Activated T-helper 17 cell treated with anti-CD3 and anti-CD28 coated beads, Interleukin-2, amount 50 U/mL, for 72 hours (primary cell): ENCODE measurements around the gene CRYGN. TPM values are rescaled to one million over a fixed set of nuclear protein-coding genes. Genes with fewer than 3 reads are reported as not detected.

ENCODE experiments used
- ATAC-seq: fragments of 150-1000 bp; cut with Tn5 transposase; replicated peaks from 2 replicates; pipeline ENCODE4 v1.10.0; 2021; ENCODE audit warnings: mild to moderate bottlenecking, moderate library complexity
- H3K27ac Mint-ChIP-seq: one replicate; pipeline ENCODE4 v1.8.0; 2022; ENCODE audit warnings: mixed read lengths
- H3K27me3 Mint-ChIP-seq: one replicate; pipeline ENCODE4 v1.8.0; 2022; ENCODE audit warnings: mixed read lengths
- H3K36me3 Mint-ChIP-seq: one replicate; pipeline ENCODE4 v1.8.0; 2022; ENCODE audit warnings: low read depth, mild to moderate bottlenecking, mixed read lengths
- H3K4me1 Mint-ChIP-seq: one replicate; pipeline ENCODE4 v1.8.0; 2022; ENCODE audit warnings: mixed read lengths
- H3K4me3 Mint-ChIP-seq: one replicate; pipeline ENCODE4 v1.8.0; 2022; ENCODE audit warnings: mild to moderate bottlenecking, mixed read lengths
- H3K9me3 Mint-ChIP-seq: one replicate; pipeline ENCODE4 v1.8.0; 2022; ENCODE audit warnings: mixed read lengths
- total RNA-seq, 2 donors: library from RNA; stranded (reverse); gene quantifications; one replicate each; pipeline ENCODE4 v1.2.3, GENCODE V29; 2022

The CRYGN gene
- total RNA-seq, 2 donors from 2014 or later: not detected

GRCh38 chr7:151392426-151392825 lies 47.5 kb downstream of the CRYGN start:
- no peak for ATAC-seq
- Mint-ChIP-seq H3K4me1 (peaks cover 3% of the 10 kb centered on the region), H3K27me3 (no peaks in the 10 kb centered on the region), H3K4me3 (no peak overlapping the region), H3K36me3 (no peaks in the 10 kb centered on the region), H3K9me3 (no peaks in the 10 kb centered on the region), H3K27ac (no peak overlapping the region)

GRCh38 chr7:151392002-151392401 lies 47.9 kb downstream of the CRYGN start:
- peaks cover 3% of the 10 kb centered on the region for H3K4me1 Mint-ChIP-seq
- no peaks in the 10 kb centered on the region for H3K9me3 Mint-ChIP-seq
- no peaks in the 10 kb centered on the region for H3K36me3 Mint-ChIP-seq
- H3K4me3 Mint-ChIP-seq: no peak overlapping the region
- H3K27me3 Mint-ChIP-seq: no peaks in the 10 kb centered on the region
- no peak overlapping the region for H3K27ac Mint-ChIP-seq
- no peak for ATAC-seq

GRCh38 chr7:151391358-151391730 lies 48.6 kb downstream of the CRYGN start:
- ATAC-seq: no peak
- Mint-ChIP-seq H3K27me3 (no peaks in the 10 kb centered on the region), H3K4me3 (no peak overlapping the region), H3K36me3 (no peaks in the 10 kb centered on the region), H3K9me3 (no peaks in the 10 kb centered on the region), H3K4me1 (peaks cover 3% of the 10 kb centered on the region), H3K27ac (no peak overlapping the region)

GRCh38 chr7:151390598-151391357 lies 49.2 kb downstream of the CRYGN start:
- no peak for ATAC-seq
- Mint-ChIP-seq H3K27ac (no peak overlapping the region), H3K27me3 (no peaks in the 10 kb centered on the region), H3K9me3 (no peaks in the 10 kb centered on the region), H3K36me3 (no peaks in the 10 kb centered on the region), H3K4me3 (no peak overlapping the region), H3K4me1 (peaks cover 3% of the 10 kb centered on the region)

- no peaks in the 10 kb centered on the region for H3K9me3 Mint-ChIP-seq
- H3K36me3 Mint-ChIP-seq: no peaks in the 10 kb centered on the region
- H3K27me3 Mint-ChIP-seq: no peaks in the 10 kb centered on the region
Measured at GRCh38 chr7:151389768-151390597, 50.0 kb downstream of the CRYGN start.

DNA sequence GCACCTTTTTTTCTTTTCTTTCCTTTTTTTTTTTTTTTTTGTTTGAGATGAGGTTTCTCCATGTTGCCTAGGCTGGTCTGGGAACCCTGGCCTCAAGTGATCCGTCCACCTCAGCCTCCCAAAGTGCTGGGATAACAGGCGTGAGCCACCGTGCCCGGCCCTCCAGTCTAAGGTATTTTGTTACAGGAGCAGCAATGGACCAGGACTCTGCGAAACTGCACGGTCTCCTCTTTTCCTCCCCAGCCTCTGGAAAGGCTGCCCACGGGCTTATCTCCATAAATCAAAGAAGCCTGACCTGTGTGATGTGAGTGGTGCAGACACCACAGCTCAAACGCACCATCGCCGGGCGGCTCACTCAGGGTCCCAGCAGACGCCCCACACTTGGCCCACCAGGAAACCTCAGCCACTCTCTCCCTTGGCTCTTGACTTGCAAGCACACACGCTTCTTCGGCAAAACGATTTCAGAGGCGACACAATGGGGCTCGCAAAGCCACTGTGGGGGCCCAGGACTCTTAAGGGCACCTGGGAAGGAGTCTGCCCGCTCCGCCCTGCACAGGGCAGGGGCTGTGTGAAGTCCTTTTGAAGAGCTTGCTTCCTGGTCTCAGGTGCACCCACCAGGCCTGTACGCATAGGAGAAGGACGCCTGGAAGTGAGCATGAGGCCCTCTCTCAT lies 50.7 kb downstream of the CRYGN start:
- no peak overlapping the region for H3K27ac Mint-ChIP-seq
- no peaks in the 10 kb centered on the region for H3K9me3 Mint-ChIP-seq
- no peaks in the 10 kb centered on the region for H3K27me3 Mint-ChIP-seq
- H3K36me3 Mint-ChIP-seq: no peaks in the 10 kb centered on the region
- ATAC-seq: no peak
- no peak overlapping the region for H3K4me3 Mint-ChIP-seq
- peaks cover 3% of the 10 kb centered on the region for H3K4me1 Mint-ChIP-seq

More at GRCh38 chr7:151389768-151390597, 50.0 kb downstream of the CRYGN start:
- Mint-ChIP-seq H3K4me3 (no peak overlapping the region), H3K4me1 (peaks cover 3% of the 10 kb centered on the region), H3K27ac (no peak overlapping the region)
- ATAC-seq: no peak

DNA sequence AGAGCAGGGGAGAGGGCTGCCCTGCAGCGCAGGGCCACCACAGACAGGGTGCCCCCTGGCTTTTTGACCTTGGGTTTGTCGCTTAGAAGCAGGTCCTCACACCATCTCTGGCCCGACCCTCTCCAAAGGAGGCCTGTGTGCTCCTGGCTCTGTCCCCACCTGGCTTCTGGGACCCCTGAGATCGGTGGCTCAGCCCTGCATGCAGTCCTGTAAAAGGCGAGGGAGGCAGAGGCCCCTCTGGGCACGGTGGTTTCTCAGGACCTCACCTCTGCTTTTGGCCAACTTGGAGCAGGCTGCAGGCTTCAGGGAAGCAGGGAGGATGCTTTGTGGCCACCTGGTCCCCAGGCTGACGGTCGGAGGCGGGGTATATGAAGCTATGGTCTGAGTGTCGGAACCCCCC lies 51.5 kb downstream of the CRYGN start:
- no peaks in the 10 kb centered on the region for H3K27me3 Mint-ChIP-seq
- H3K27ac Mint-ChIP-seq: no peak overlapping the region
- no peaks in the 10 kb centered on the region for H3K36me3 Mint-ChIP-seq
- ATAC-seq: no peak
- H3K4me3 Mint-ChIP-seq: no peak overlapping the region
- H3K9me3 Mint-ChIP-seq: no peaks in the 10 kb centered on the region
- H3K4me1 Mint-ChIP-seq: peaks cover 3% of the 10 kb centered on the region

DNA sequence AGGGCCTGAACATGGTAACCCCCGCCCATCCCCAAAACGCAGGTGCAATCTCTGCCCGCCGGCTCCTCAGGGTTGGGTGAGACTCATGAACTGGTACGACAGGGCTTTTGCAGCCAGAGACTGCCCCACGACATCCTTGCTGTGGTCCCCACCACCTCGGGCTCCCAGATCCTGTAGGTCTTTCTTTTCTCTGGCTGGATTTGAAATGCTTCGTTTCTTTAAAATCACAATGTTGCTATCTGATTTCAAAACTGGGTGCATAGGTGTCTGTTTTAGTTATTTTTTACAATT lies 52.0 kb downstream of the CRYGN start:
- H3K9me3 Mint-ChIP-seq: no peaks in the 10 kb centered on the region
- no peak for ATAC-seq
- H3K36me3 Mint-ChIP-seq: no peaks in the 10 kb centered on the region
- H3K4me1 Mint-ChIP-seq: peaks cover under 1% of the 10 kb centered on the region
- H3K4me3 Mint-ChIP-seq: no peak overlapping the region
- no peaks in the 10 kb centered on the region for H3K27me3 Mint-ChIP-seq
- no peak overlapping the region for H3K27ac Mint-ChIP-seq

GRCh38 chr7:151387161-151388006 lies 52.6 kb downstream of the CRYGN start:
- peaks cover 2% of the 10 kb centered on the region for H3K4me1 Mint-ChIP-seq
- H3K9me3 Mint-ChIP-seq: no peaks in the 10 kb centered on the region
- H3K4me3 Mint-ChIP-seq: no peak overlapping the region
- no peaks in the 10 kb centered on the region for H3K36me3 Mint-ChIP-seq
- ATAC-seq: no peak
- no peaks in the 10 kb centered on the region for H3K27me3 Mint-ChIP-seq
- H3K27ac Mint-ChIP-seq: no peak overlapping the region

GRCh38 chr7:151386301-151387160 lies 53.4 kb downstream of the CRYGN start:
- Mint-ChIP-seq H3K4me3 (no peak overlapping the region), H3K36me3 (no peaks in the 10 kb centered on the region), H3K27ac (no peak overlapping the region), H3K9me3 (no peaks in the 10 kb centered on the region), H3K27me3 (no peaks in the 10 kb centered on the region), H3K4me1 (peaks cover 4% of the 10 kb centered on the region)
- ATAC-seq: no peak

DNA sequence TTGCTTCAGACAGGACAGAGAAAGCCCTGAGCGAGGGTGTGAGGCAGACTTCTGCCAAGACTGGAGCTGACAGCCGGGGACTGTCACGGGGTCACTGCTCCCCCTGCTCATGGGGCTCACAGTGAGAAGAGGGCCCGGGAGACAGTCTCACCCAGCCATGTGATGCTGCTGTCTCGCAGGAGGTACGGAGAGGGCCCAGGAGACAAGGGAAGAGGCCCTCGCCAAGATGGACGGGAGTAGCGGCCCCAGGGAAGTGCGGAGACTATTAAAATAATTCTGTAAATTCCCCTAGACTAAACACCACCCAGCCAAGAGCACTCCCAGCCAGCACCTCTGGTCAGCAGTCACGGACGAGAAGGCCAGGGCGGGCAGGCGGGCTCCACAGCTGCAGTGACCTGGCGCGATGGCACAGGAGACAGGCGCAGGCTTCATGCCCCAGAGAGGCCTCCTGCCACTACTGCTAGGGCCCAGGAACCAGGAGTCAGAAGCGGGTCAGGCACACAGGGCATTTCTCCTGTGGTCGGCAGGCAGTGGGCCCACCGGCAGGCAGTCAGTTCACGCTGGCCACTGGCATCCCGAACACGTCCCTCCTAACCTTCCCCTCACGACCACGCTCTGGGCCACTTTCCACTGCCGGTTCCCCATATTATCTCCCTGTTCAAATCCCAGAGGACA lies 54.2 kb downstream of the CRYGN start:
- Mint-ChIP-seq H3K4me1 (peaks cover 4% of the 10 kb centered on the region), H3K36me3 (no peaks in the 10 kb centered on the region), H3K27ac (no peak overlapping the region), H3K27me3 (no peaks in the 10 kb centered on the region), H3K4me3 (no peak overlapping the region), H3K9me3 (no peaks in the 10 kb centered on the region)
- no peak for ATAC-seq

DNA sequence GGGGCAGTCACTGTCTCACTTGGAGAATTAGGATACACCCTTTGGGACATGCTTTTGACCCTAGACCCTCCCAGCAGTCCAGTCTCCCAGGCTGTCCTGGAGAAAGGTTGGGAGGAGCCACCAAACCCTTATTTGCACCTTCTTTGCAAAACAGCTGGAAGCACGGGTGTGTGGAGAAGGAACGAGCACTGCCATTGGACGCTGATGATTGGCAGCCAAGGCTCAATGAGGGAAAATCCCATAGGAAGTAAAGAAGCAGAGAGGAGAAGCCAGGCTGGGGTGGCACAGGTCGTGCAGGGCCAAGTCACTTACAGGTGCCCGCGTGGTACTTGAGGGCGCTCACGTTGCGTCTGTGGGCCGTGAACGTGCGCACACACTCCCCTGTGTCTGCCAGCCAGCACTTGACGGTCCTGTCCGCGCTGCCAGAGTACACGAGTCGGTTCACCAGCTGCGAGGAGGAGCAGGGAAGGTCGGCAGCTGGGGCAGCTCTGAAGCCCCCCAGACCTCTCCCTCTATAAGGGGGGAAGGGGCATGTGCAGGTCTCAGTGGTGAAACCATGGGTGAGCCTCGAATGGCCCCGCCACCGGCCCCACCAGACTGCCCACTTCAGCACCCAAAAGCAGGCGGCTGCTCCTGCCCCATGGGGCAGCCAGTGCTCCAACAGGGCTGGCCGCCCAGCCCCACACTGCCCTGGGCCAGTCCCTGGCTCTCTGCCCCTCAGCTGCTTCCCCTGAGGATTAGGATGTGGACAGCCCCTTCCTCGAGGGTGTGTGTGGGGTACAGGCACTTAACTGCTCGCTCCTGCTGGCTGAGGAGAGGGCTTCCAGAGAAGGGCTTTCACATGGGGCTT lies 54.9 kb downstream of the CRYGN start:
- no peak for ATAC-seq
- H3K36me3 Mint-ChIP-seq: no peaks in the 10 kb centered on the region

More for the DNA sequence above, 54.9 kb downstream of the CRYGN start:
- Mint-ChIP-seq H3K9me3 (no peaks in the 10 kb centered on the region), H3K4me1 (peaks cover 4% of the 10 kb centered on the region), H3K27ac (no peak overlapping the region), H3K4me3 (no peak overlapping the region), H3K27me3 (no peaks in the 10 kb centered on the region)
